Fibroblast of the aortic adventitia (primary cell): ENCODE measurements around the gene ASB10. TPM values are rescaled to one million over a fixed set of nuclear protein-coding genes. Genes with fewer than 3 reads are reported as not detected.

Source experiments
- DNase-seq: peaks from one replicate; pipeline ENCODE4 v3.0.0-alpha.2; 2010; ENCODE audit warnings: low read depth
- H3K4me3 ChIP-seq: 2 replicates; pipeline ENCODE4 v1.5.1; 2011; ENCODE audit warnings: low read depth, mild to moderate bottlenecking, control low read depth, low read length, moderate library complexity
- total RNA-seq: library from RNA; depleted of rRNA; stranded (reverse); fragments of >200 nt; gene quantifications from 2 replicates; pipeline ENCODE4 v1.2.3, GENCODE V29; 2012; ENCODE audit warnings: low replicate concordance
- TF ChIP-seq, protein P1 (sequence below): IDR thresholded peaks from 2 replicates; pipeline ENCODE4 v1.5.1; 2011; ENCODE audit warnings: mild to moderate bottlenecking, low read length, control low read depth, inconsistent platforms; ENCODE audit not compliant: insufficient read depth

ASB10 gene
- total RNA-seq, 1 donor = not detected

GRCh38 chr7:151179287-151179860 is 7.7 kb downstream of the ASB10 start:
- no peak for DNase-seq
- TF ChIP-seq, protein P1, sequence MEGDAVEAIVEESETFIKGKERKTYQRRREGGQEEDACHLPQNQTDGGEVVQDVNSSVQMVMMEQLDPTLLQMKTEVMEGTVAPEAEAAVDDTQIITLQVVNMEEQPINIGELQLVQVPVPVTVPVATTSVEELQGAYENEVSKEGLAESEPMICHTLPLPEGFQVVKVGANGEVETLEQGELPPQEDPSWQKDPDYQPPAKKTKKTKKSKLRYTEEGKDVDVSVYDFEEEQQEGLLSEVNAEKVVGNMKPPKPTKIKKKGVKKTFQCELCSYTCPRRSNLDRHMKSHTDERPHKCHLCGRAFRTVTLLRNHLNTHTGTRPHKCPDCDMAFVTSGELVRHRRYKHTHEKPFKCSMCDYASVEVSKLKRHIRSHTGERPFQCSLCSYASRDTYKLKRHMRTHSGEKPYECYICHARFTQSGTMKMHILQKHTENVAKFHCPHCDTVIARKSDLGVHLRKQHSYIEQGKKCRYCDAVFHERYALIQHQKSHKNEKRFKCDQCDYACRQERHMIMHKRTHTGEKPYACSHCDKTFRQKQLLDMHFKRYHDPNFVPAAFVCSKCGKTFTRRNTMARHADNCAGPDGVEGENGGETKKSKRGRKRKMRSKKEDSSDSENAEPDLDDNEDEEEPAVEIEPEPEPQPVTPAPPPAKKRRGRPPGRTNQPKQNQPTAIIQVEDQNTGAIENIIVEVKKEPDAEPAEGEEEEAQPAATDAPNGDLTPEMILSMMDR = no peak
- H3K4me3 ChIP-seq = no peak overlapping the region

- DNase-seq = no peak
- TF ChIP-seq, protein P1 = no peak
- H3K4me3 ChIP-seq = no peak overlapping the region
These were observed 8.2 kb downstream of the ASB10 start for GRCh38 chr7:151178831-151179230.

DNA sequence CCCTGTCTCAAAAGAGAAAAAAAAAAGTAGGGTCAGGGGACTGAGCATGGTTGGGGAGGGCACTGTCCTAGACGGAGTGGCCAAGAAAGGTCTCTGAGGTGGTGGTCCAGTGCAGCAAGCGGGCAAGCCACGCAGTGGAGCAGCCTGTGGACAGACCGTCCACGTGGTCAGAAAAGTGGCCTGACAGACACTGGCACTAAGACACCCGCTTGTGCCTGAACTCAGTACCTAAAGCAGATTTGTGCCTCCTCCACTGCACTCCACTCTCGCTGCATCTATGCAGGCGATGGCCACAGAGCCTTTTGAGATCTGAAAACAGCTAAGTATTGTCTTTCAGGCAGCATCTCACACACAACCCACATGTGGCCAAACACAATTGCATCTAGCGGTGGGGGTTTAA is 8.8 kb downstream of the ASB10 start:
- TF ChIP-seq, protein P1 = no peak
- DNase-seq = no peak

DNA sequence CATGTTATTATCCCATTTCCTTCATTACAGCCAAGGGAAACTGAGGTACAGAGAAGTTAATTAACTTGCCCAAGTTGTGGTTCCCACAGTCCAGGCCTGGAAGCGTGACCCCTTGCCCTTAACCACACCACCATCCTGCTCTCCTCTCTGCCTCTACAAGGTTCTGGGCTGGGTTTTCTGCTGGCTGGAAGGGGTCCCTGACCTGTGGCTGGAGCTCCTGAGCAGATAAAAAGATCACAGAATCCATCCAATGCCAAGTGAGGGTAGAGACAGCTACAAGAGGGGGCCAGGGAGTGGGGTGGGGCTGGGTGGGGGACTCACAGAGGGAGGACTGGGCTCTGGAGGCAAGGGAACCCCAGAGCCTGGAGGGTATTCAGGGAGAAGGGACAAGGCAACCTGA is 9.7 kb downstream of the ASB10 start:
- TF ChIP-seq, protein P1 = no peak
- no peak for DNase-seq
- H3K4me3 ChIP-seq = no peak overlapping the region

More for the DNA sequence above, 8.8 kb downstream of the ASB10 start:
- H3K4me3 ChIP-seq = no peak overlapping the region

GRCh38 chr7:151176401-151176800 is 10.6 kb downstream of the ASB10 start:
- TF ChIP-seq, protein P1 = no peak
- H3K4me3 ChIP-seq = no peak overlapping the region
- DNase-seq = no peak

DNA sequence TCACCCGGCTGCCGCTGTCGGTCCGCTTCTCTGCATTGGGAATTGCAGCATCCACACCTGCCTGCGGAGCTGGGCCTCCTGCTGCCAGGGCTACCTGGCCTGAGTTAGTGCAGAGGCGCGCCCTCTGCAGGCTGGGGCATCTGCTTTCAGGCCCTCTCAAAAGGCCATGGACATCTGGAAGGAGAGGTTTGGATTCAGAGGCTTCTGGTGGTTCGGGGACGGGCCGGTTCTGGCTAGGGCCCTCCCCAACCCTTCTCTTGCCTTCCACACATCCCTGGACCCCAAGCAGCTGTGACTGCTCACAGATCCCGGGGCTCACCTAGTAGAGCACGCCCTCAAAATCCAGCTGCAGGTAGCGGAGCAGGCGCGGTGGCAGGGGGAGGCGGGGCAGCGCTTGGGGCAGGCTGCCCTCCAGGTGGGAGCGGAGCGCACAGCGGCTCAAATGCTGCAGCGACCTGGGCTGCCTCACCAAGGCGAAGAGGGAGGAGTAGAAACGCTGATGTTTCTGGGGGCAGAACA is 11.2 kb downstream of the ASB10 start:
- TF ChIP-seq, protein P1 = no peak

More for the DNA sequence above, 11.2 kb downstream of the ASB10 start:
- no peak overlapping the region for H3K4me3 ChIP-seq
- no peak for DNase-seq
